IPS-15b (cell line): ENCODE measurements around the gene SOHLH1.
"Not testable (repeated sequence)": the region's sequence is repeated elsewhere in the genome, so short reads cannot be mapped to it uniquely, and the experiment has no call there.

Source experiments
- H3K27me3 ChIP-seq: one replicate; pipeline ENCODE4 v1.6.1; 2013; ENCODE audit warnings: low read length; ENCODE audit not compliant: control insufficient read depth, insufficient read depth
- H3K36me3 ChIP-seq: one replicate; pipeline ENCODE4 v1.6.1; 2013; ENCODE audit warnings: low read length; ENCODE audit not compliant: control insufficient read depth, insufficient read depth
- H3K4me1 ChIP-seq: one replicate; pipeline ENCODE4 v1.6.1; 2013; ENCODE audit warnings: mild to moderate bottlenecking, low read length; ENCODE audit not compliant: control insufficient read depth, insufficient read depth
- H3K4me3 ChIP-seq: one replicate; pipeline ENCODE4 v1.5.1; 2013; ENCODE audit warnings: low read depth, low read length
- H3K9ac ChIP-seq: one replicate; pipeline ENCODE4 v1.6.1; 2013; ENCODE audit warnings: low read depth, mild to moderate bottlenecking, low read length
- H3K9me3 ChIP-seq: one replicate; pipeline ENCODE4 v1.6.1; 2013; ENCODE audit warnings: mild to moderate bottlenecking, low read length; ENCODE audit not compliant: control insufficient read depth, insufficient read depth

The SOHLH1 gene

DNA sequence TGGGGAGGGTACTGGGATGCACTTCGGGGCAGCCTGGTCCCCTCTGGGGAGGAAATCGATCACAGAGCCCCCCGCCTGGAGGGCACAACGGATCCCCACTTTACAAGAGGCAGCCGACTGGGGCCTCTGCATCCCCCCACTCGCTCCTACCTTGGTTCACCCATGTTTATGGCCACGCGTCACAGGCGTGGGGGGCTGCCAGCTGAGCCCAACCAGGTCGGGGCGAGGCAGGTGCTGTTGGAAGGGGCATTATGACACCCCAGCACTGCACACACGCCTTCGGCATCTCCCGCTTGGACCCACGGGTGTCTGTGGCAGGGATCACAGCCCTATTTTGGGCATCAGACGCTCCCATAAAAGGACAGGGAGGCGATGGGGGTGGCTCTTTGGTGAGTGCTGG, 14.6 kb downstream of the SOHLH1 start:
- no peaks in the 10 kb centered on the region for H3K27me3 ChIP-seq
- no peaks in the 10 kb centered on the region for H3K4me1 ChIP-seq
- no peak overlapping the region for H3K4me3 ChIP-seq
- H3K36me3 ChIP-seq = no peaks in the 10 kb centered on the region
- no peaks in the 10 kb centered on the region for H3K9me3 ChIP-seq
- no peak overlapping the region for H3K9ac ChIP-seq

- Histone ChIP-seq H3K4me3 (no peak overlapping the region), H3K9ac (no peak overlapping the region), H3K36me3 (no peaks in the 10 kb centered on the region), H3K9me3 (no peaks in the 10 kb centered on the region), H3K27me3 (no peaks in the 10 kb centered on the region), H3K4me1 (no peaks in the 10 kb centered on the region)
These were observed 15.8 kb downstream of the SOHLH1 start for GRCh38 chr9:135683401-135684034.

DNA sequence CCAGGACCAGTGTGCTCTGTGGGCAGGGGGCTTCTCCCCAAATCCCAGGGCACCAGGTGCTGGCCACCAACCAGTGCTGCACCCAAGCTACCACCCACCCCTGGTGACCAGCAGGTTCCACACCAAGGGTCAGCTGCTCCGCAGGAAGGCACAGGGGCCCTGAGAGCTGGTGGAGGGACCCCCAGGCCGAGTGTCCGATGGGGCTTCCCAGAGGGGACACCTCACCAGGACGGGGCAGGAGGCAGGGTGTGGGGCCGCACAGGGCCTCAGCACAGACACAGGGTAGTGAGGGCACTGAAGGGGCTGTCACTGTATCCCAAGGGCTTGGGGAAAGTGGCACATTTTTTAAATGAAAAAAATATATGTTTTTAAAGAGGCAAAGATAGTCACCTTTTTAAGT, 18.1 kb downstream of the SOHLH1 start:
- Histone ChIP-seq H3K36me3 (no peaks in the 10 kb centered on the region), H3K9me3 (no peaks in the 10 kb centered on the region), H3K4me1 (no peaks in the 10 kb centered on the region), H3K4me3 (no peak overlapping the region), H3K9ac (no peak overlapping the region), H3K27me3 (no peaks in the 10 kb centered on the region)

DNA sequence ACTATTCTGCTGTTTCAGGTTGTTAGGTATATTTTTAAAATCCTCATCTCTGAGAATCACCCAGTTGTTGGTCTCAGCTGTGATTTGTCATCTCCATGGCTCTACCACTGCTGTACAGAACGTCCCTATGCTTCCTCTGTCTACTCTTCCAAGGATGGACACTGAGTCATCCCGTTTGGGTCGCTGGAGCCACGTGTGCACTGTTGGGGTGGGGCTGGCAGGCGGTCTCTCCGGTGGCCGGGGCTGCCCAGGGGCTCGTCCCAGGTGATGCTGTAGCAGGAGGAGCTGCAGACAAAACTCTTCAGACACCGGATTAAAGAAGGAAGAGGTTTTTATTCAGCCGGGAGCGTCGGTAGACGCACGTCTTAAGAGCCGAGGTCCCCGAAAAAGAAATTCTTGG, 19.2 kb downstream of the SOHLH1 start:
- Histone ChIP-seq H3K4me3 (no peak overlapping the region), H3K36me3 (no peaks in the 10 kb centered on the region), H3K4me1 (no peaks in the 10 kb centered on the region), H3K27me3 (no peaks in the 10 kb centered on the region), H3K9ac (no peak overlapping the region), H3K9me3 (no peaks in the 10 kb centered on the region)

GRCh38 chr9:135678236-135679017, 20.9 kb downstream of the SOHLH1 start:
- Histone ChIP-seq H3K27me3 (no peaks in the 10 kb centered on the region), H3K9me3 (no peaks in the 10 kb centered on the region), H3K4me3 (no peak overlapping the region), H3K4me1 (no peaks in the 10 kb centered on the region), H3K36me3 (no peaks in the 10 kb centered on the region), H3K9ac (no peak overlapping the region)

GRCh38 chr9:135677641-135678168, 21.6 kb downstream of the SOHLH1 start:
- Histone ChIP-seq H3K36me3 (no peaks in the 10 kb centered on the region), H3K9me3 (no peaks in the 10 kb centered on the region), H3K4me3 (no peak overlapping the region), H3K4me1 (no peaks in the 10 kb centered on the region), H3K9ac (no peak overlapping the region), H3K27me3 (no peaks in the 10 kb centered on the region)

GRCh38 chr9:135676891-135677290, 22.4 kb downstream of the SOHLH1 start:
- no peaks in the 10 kb centered on the region for H3K9me3 ChIP-seq
- no peaks in the 10 kb centered on the region for H3K27me3 ChIP-seq
- H3K9ac ChIP-seq = no peak overlapping the region
- no peak overlapping the region for H3K4me3 ChIP-seq
- H3K36me3 ChIP-seq = no peaks in the 10 kb centered on the region
- H3K4me1 ChIP-seq = no peaks in the 10 kb centered on the region

DNA sequence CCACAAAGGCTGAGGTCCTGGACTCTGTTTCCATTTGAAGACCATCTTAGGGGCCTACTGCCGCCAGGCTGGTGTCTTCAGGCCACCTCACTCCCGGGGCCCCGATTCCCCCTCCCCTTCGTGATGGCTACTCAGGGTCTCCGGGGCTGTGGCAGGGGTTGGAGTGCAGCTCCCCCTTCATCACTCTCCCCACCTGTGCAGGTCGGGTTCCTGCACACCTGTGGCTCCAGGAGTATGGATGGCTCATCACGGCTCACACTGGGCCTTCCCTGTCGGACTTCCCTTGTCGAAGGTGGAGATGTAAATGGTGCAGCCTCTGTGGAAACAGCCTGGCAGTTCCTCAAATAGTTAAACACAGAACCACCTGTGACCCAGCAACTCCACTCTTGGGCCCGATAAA, 24.3 kb downstream of the SOHLH1 start:
- no peaks in the 10 kb centered on the region for H3K4me1 ChIP-seq
- no peaks in the 10 kb centered on the region for H3K27me3 ChIP-seq
- H3K36me3 ChIP-seq = no peaks in the 10 kb centered on the region

GRCh38 chr9:135673941-135674340, 25.3 kb downstream of the SOHLH1 start:
- no peaks in the 10 kb centered on the region for H3K27me3 ChIP-seq

More for the DNA sequence above, 24.3 kb downstream of the SOHLH1 start:
- no peaks in the 10 kb centered on the region for H3K9me3 ChIP-seq
- no peak overlapping the region for H3K9ac ChIP-seq
- H3K4me3 ChIP-seq = no peak overlapping the region

GRCh38 chr9:135672786-135673185, 26.5 kb downstream of the SOHLH1 start:
- H3K9me3 ChIP-seq, H3K9ac ChIP-seq, H3K36me3 ChIP-seq, H3K4me1 ChIP-seq, H3K4me3 ChIP-seq, H3K27me3 ChIP-seq: not testable (repeated sequence)

More at GRCh38 chr9:135673941-135674340, 25.3 kb downstream of the SOHLH1 start:
- Histone ChIP-seq H3K9me3 (no peaks in the 10 kb centered on the region), H3K36me3 (no peaks in the 10 kb centered on the region), H3K4me3 (no peak overlapping the region), H3K9ac (no peak overlapping the region), H3K4me1 (no peaks in the 10 kb centered on the region)

DNA sequence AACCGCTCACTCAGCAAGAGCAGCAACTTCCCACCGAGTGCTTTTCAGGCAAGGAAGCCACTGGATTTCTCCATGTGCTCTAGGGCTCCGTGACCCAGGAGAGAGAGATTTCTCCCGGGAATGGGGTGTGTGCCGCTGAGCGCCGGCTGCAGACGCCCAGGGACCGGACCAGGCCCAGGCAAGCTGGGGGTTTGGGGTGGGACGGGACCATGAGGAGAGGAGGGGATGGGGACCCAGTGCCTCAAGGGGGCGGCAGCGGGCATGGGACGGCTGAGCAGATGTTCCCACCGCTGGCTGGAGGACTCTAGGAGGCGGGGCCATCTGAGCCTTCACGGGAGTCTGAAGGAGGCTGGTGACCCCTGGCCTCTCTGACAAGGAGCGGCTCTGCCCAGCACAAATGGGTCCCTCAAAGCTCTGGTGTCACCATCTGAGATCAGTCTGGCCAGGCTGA, 27.7 kb downstream of the SOHLH1 start:
- no peak overlapping the region for H3K4me3 ChIP-seq
- H3K4me1 ChIP-seq = no peaks in the 10 kb centered on the region
- no peak overlapping the region for H3K9ac ChIP-seq
- H3K36me3 ChIP-seq = no peaks in the 10 kb centered on the region
- H3K27me3 ChIP-seq = no peaks in the 10 kb centered on the region
- no peaks in the 10 kb centered on the region for H3K9me3 ChIP-seq
